BJ (cell line): Measurements from ENCODE around the gene ITGA6. TPM values are rescaled to one million over a fixed set of nuclear protein-coding genes. Genes with fewer than 3 reads are reported as not detected.

ENCODE experiments used
- CTCF ChIA-PET: fragments of 350-600 bp; formaldehyde crosslinking; extraction: SDS; loops from one replicate; lab custom pipeline; 2021; ENCODE audit warnings: antibody characterized with exemption, inconsistent platforms; lab: Yijun Ruan, JAX
- POLR2A ChIA-PET: fragments of 300-600 bp; sonication (Branson Sonifier 250); formaldehyde crosslinking; extraction: SDS; loops from one replicate; lab custom pipeline; 2021; ENCODE audit warnings: antibody characterized with exemption; lab: Charles Lee
- DNase-seq: peaks from one replicate; pipeline ENCODE4 v3.0.0-alpha.2; 2011; ENCODE audit warnings: low read depth
- H3K27me3 ChIP-seq: 2 replicates; pipeline ENCODE4 v1.6.0; 2011; ENCODE audit warnings: low read length; ENCODE audit not compliant: control insufficient read depth, insufficient read depth
- H3K36me3 ChIP-seq: 2 replicates; pipeline ENCODE4 v1.5.1; 2011; ENCODE audit warnings: low read length; ENCODE audit not compliant: control insufficient read depth, insufficient read depth
- H3K4me3 ChIP-seq: 2 replicates; pipeline ENCODE4 v1.5.1; 2011; ENCODE audit warnings: low read depth, mild to moderate bottlenecking, control low read depth, low read length
- CTCF ChIP-seq: IDR thresholded peaks from 2 replicates; pipeline ENCODE4 v1.5.1; 2011; ENCODE audit warnings: low read depth, mild to moderate bottlenecking, control low read depth, inconsistent platforms, low read length, moderate library complexity; ENCODE audit not compliant: insufficient read depth
- polyA plus RNA-seq: library from polyadenylated mRNA; depleted of rRNA; stranded (reverse); fragments of >200 nt; gene quantifications from 2 replicates; pipeline ENCODE4 v1.2.3, GENCODE V29; 2011

Gene ITGA6
- polyA plus RNA-seq, 1 experiment, result 2.9 TPM

GRCh38 chr2:172415865-172416183 is 11.6 kb upstream of the ITGA6 start:
- Histone ChIP-seq H3K27me3 (no peaks in the 10 kb centered on the region), H3K36me3 (no peaks in the 10 kb centered on the region), H3K4me3 (no peak overlapping the region)
- ChIA-PET CTCF (interaction anchor here (0.6 to 1.3 kb wide), 3 partner anchors 9 to 51 kb away, joined by 3 to 4 read pairs (median 3); no protein-coding TSS in a partner anchor), POLR2A (no interaction called here)
- no peak for DNase-seq
- TF ChIP-seq CTCF, result no peak

DNA sequence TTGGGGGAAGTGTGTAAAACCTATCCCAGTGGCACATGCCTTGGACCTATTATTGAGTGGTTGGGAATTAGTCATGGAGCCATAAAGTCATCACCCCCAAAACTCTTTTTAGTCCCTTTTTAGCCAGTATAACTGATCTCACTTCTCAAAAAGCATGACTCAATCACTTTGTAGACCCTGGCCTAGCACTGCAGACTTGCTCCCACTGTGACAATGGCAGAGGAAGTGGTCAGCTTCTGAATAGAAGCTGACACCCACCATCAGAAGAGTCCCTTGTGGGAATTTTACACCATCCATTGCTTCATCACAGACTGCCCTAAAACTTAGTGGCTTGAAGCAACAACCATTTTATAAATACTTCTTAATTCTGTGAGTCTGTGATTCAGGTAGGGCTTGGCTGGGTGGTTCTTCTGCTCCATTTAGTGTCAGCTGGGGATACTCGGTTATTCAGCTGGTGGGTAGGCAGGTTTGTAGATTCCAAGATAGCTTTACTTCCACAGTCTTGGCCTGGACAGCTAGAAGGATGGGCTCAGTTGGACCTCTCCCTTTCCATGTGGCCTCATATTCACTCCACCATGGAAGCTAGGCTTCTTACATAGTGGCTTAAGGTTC is 10.8 kb upstream of the ITGA6 start:
- ChIA-PET CTCF (interaction anchor here (1.2 kb wide), 1 partner anchor 9 kb away, joined by 3 read pairs; no protein-coding TSS in a partner anchor), POLR2A (no interaction called here)
- TF ChIP-seq CTCF, result no peak
- no peaks in the 10 kb centered on the region for H3K27me3 ChIP-seq
- no peak for DNase-seq
- no peak overlapping the region for H3K4me3 ChIP-seq
- H3K36me3 ChIP-seq, result no peaks in the 10 kb centered on the region

DNA sequence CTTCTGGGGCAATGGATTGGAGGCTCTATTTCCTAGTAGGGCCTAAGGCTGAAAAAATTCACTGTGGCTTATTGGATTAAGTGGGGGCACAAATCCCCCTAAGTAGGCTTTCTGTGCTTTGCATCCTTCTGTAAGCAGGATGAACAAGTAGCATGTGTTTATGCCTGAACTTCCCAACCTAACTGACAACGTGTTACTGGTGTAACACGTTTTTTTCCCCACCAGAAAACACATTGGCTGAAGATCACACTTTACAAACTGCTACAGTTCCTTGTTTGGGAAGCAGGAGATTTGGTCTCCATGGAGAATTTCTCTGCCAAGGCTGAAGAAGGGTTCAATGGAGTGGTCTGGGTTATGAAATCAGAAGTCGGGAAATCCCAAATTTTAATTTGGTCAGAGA is 7.2 kb upstream of the ITGA6 start:
- ChIA-PET CTCF (no interaction called here), POLR2A (no interaction called here)
- no peak for TF ChIP-seq CTCF
- Histone ChIP-seq H3K27me3 (no peaks in the 10 kb centered on the region), H3K4me3 (no peak overlapping the region), H3K36me3 (no peaks in the 10 kb centered on the region)
- DNase-seq, result no peak

DNA sequence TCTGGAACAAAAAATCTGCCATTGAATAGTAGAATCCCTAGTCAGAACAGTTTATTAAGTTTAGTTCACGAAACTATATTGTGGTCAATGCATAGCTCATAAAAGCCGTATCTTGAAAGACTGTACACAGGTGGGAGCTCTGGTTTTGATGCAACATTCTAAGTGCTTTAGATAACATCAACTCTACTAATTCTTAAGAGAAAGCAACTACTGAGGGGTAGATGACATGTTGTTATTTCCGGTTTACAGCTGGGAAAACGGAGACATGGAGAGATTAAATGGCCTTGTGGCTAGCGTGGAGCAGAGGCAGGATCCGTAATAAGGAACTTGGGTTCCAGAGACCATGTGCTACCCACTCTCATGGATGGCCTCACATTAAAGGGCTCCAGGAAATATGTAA is 4.2 kb upstream of the ITGA6 start:
- no peak for TF ChIP-seq CTCF
- Histone ChIP-seq H3K27me3 (peaks cover 2% of the 10 kb centered on the region), H3K36me3 (no peaks in the 10 kb centered on the region), H3K4me3 (no peak overlapping the region)
- POLR2A ChIA-PET, result no interaction called here
- CTCF ChIA-PET, result interaction anchor here (1.1 to 1.3 kb wide), 2 partner anchors 19 to 214 kb away, joined by 3 read pairs; no protein-coding TSS in a partner anchor
- DNase-seq, result no peak

DNA sequence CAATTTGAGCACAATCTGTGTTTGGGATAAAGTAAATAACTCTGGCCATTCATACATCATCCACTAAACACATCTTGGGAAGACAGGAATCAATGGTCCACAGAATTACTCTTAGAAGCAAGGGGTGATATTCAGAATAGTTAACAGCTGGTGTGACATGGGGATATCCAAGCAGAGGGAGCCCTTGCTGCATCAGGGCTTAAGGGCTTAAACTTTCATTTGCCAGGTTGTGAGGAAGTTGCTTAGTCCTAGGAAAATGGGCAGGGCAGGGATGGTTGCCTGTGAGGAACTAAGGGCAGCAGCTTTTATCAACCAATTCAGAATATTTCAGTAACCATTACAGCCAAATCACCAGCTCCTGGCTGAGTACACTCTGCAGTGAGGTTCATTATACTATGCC is 2.0 kb upstream of the ITGA6 start:
- no peak overlapping the region for H3K4me3 ChIP-seq
- no peak for DNase-seq
- H3K27me3 ChIP-seq, result peaks cover 2% of the 10 kb centered on the region
- CTCF ChIA-PET, result interaction anchor here (0.7 to 3.8 kb wide), 5 partner anchors 10 to 253 kb away, joined by 3 to 24 read pairs (median 4); no protein-coding TSS in a partner anchor
- no peaks in the 10 kb centered on the region for H3K36me3 ChIP-seq
- POLR2A ChIA-PET, result no interaction called here
- TF ChIP-seq CTCF, result no peak
